Jurkat, Clone E6-1 (cell line): Measurements from ENCODE around the gene NRSN2. TPM values are rescaled to one million over a fixed set of nuclear protein-coding genes. Genes with fewer than 3 reads are reported as not detected.

ENCODE experiments used
- DNase-seq: peaks from one replicate; pipeline ENCODE4 v3.0.0-alpha.2; 2011; ENCODE audit warnings: low read depth, low spot score
- H3K4me3 ChIP-seq: 2 replicates; pipeline ENCODE4 v1.5.1; 2011; ENCODE audit warnings: mild to moderate bottlenecking, low read length, control low read depth, moderate library complexity
- polyA plus RNA-seq: library from polyadenylated mRNA; unstranded; fragments of >200 nt; gene quantifications from one replicate; pipeline ENCODE4 v1.2.1, GENCODE V29; 2012; ENCODE audit warnings: missing spikeins; ENCODE audit not compliant: insufficient read length, insufficient read depth

NRSN2 gene, protein sequence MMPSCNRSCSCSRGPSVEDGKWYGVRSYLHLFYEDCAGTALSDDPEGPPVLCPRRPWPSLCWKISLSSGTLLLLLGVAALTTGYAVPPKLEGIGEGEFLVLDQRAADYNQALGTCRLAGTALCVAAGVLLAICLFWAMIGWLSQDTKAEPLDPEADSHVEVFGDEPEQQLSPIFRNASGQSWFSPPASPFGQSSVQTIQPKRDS
- polyA plus RNA-seq: not detected

DNA sequence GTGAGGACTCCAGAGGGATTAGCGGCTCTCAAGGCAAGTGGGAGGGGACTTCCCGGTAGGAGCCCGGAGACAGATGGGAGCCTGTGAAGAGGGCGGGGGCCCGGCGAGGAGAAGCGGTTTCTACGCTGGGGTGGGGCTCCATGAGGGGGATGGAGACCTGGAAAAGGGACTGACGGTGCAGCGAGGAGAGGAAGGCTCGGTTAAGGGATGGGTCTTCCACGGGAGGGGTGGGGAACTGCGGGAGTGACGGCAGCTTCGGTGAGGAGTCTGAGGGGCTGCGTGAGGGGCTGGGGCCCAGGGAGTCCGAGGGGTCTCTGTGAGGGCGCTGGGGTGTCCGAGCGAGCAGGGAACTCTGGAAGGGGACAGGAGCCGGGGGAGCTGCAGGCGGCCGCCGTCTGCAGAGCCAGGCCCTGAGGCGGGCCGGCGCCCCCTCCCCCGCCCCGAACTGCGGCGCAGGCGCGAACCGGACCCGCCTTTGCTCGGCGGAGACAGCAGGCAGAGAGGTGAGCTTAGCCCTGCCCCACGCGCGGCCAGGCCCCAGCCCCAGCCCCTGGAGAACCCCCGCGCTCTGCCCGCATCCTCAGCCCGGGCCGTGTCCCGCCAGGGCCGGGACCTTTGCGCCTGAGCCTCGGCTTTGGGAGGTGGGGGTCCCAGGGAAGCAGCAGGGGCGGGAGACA lies at the start of gene NRSN2:
TSS of gene NRSN2 (plus strand) at position 472 of the 677 bp plus-strand sequence. CDS start 2,533 bp downstream, outside the sequence.
- peak within 1 kb of the TSS; percentile 68 for H3K4me3 ChIP-seq
- no peak for DNase-seq

DNA sequence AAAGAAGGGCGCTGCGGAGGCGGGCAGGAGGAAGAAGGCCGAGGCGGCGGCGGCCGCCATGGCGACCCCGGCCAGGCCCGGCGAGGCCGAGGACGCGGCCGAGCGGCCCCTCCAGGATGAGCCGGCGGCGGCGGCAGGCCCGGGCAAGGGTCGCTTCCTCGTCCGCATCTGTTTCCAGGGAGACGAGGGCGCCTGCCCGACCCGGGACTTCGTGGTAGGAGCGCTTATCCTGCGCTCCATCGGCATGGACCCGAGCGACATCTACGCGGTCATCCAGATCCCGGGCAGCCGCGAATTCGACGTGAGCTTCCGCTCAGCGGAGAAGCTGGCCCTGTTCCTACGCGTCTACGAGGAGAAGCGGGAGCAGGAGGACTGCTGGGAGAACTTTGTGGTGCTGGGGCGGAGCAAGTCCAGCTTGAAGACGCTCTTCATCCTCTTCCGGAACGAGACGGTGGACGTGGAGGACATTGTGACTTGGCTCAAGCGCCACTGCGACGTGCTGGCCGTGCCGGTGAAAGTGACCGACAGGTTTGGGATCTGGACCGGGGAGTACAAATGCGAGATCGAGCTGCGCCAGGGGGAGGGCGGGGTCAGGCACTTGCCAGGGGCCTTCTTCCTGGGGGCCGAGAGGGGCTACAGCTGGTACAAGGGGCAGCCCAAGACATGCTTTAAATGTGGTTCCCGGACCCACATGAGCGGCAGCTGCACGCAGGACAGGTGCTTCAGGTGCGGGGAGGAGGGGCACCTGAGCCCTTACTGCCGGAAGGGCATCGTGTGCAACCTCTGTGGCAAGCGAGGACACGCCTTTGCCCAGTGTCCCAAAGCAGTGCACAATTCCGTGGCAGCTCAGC lies 48.8 kb upstream of the NRSN2 start:
- peak overlapping the region; percentile 95 for H3K4me3 ChIP-seq
- DNase-seq: no peak

DNA sequence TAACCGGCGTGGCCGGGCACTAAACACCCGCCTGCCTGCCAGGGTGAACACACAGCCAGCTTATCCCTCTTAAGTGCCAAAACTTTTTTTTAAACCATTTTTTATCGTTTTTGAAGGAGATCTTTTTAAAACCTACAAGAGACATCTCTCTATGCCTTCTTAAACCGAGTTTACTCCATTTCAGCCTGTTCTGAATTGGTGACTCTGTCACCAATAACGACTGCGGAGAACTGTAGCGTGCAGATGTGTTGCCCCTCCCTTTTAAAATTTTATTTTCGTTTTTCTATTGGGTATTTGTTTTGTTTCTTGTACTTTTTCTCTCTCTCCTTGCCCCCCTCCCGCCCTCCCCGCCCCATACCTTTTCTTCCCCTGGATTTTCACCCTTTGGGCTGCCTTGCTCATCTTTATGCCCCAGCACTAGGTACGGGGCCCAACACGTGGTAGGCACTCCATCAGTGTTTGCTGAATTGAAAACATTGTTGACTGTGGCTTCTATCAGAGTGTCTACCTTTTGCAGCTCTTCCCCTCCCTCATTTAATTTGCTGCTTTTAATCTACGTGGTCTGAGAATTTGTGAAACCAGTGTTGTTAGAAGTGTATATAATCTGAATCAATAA lies 48.0 kb upstream of the NRSN2 start:
- no peak for DNase-seq
- peak overlapping the region; percentile 95 for H3K4me3 ChIP-seq

DNA sequence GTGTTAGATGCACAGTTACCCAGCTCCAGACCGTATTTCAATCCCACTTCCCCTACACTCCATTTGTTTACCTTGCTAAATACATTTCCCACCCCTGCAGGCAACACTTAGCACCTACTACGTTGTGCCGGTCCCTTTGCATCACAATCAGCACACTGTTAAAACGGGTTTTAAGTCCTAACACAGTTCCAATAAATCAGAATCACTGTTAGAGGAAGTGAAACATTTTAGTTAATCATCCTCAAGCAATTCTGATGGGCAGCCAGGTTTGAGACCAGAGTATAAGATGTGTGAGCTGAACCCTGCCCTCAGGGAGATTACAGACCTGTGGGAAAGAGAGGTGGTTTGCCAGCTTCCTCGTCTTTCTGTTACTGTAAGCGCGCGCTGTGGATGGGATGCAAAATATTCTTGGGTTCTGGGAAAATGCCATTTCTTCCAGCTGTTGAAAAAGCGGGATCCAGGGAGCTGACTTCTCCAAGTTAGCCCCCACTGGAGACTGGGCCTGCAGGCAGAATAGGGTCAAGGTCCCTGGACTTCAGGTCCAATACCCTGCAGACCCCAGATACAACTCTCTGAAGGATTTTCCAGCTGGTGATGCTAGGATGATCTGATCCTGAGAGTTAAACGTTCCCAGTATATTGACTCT lies 46.4 kb upstream of the NRSN2 start:
- H3K4me3 ChIP-seq: no peak overlapping the region
- DNase-seq: no peak

DNA sequence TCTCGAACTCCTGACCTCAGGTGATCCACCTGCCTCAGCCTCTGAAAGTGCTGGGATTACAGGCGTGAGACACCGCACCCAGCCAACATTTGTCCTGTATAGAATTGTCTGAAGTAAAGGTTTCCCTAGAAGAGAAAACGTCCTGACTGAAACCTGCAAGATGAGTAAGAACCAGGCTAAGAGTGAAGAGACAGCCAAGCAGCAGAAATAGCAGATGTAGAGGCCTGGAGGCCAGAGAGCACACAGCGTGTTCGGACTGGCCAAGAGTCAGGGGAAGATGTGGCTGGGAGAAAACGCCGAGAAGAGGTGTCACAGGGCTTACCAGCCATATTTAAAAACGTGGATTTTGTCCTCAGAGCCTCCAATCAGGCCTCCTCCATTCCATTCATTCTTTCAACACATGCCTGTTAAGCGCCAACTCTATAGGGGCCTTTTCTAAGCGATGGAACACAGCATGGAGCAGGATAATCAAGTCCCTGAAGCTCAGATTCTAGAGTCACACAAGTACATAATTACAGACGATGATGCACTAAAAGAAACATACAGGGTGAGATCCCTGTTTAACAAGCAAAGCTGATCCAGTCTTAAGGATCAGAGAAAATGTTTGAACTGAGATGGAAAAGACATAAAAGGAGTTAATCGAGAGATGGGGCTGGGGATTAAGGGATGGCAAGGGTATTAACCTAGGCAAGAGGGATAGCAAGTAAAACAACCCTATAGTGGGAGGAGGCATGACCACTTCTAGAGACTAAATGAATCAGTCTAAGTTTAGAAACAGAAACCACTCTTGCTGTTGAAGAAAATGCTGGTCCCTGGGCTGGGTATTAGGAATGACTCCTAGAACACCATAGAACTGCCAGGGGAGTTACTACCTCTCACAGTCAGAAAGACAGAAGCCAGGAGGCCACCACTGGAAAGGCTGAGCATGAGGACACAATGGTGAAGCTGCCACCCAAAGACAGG lies 44.7 kb upstream of the NRSN2 start:
- DNase-seq: no peak
- no peak overlapping the region for H3K4me3 ChIP-seq

DNA sequence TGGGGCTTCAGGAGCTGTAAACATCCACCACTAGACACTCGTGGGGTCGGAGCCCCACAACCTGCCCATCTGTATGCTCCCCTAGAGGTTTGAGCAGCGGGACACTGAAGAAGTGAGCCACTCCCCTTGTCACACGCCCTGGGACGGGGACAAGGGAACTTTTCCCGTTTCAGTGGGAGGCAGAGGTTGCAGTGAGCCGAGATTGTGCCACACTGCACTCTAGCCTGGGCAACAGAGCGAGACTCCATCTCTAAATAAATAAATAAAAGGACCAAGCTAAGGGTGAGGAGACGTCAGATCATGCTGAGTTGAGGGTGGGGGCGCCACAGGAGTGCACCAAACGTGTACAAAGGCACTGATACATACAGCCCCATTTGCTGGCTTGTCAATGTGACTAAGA lies 41.2 kb upstream of the NRSN2 start:
- DNase-seq: no peak
- no peak overlapping the region for H3K4me3 ChIP-seq

DNA sequence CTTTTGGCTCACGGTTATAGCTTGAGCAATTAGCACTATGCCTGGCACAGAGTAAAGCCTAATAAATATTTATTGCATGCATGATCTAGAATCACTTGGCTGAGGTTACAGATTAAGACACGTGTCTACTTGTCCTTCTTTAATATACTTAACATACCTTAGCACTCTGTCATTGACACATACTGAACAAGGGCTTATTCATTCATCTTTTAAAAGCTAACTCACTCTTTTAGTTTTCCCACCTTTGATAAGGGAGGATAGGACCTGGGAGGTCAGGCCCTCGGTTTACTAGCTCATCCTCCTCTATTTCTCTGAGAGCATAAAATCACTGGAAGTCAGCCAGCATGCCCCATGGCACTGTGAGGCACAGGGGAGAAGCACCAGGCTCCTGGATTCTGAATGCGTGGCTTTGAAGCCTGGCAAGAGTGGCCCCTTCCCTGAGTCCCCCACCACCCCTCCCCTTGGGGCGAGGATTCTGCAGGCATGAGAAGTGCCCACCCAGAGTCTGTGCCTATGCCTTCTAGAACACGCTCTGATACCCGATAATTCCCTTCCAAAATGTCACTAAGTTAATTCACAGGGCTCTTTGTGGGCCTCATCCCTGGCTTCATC lies 38.4 kb upstream of the NRSN2 start:
- no peak overlapping the region for H3K4me3 ChIP-seq
- no peak for DNase-seq

DNA sequence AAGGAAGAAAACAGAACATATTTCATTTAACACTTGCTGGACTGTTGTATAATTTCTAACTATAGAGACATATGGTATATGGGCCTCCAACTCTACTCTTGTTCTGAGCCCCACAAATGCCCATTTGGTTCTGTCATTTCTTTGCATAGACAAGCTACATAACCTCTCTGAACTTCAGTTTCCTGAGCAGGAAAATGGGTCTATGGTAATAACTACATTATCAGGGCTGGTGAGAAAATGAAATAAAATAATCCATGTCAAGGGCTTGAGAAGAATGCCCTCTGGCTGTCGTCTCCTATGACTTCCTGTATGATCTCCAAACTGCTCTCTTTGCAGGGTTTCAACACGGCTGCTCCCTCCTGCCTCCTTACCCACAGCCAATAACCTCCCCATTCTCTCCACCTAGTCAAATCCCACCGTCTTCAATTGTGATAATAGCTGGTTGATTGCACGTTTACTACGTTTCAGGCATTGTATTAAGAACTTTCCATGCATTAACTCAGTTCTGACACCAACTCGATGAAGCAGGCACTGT lies 37.5 kb upstream of the NRSN2 start:
- DNase-seq: no peak
- no peak overlapping the region for H3K4me3 ChIP-seq

DNA sequence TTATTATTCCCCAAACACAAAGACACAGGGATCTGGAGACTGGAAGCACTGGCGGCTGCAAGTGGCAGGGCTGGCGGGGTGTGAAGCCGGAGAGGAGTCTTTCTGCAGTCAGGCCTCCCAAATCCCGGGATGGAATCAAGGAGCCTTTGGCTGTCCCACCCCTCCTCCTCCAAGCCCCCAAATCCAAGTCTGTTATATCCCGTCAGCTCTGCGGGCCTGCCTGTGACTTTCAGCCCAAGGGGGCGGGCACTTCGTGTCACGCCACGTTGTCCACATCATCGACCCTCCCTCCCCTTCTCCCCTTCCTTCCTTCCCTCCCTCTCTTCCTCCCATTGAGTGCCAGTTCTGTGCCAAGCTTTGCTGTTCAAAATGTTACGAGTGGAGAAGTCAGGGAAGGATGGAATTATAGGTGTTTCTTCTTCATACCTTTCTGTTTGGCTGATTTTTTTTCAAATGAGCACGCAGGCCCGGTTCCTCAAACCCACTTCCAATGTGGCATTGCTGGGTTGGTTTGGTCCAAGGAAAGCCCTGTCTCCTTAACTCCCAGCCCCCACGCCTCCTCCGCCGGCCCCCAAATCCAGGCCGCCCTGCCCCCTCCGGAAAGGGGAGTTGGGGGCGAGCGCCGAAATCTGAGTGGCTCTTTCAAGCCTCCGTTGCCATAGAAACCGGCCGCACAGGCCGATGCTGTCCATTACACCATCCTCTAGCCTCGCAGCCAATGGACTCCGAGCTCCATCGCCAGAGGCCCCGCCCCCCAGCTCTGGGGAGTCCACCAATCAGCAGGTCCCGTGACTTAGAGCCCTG lies 36.9 kb upstream of the NRSN2 start:
- H3K4me3 ChIP-seq: no peak overlapping the region
- no peak for DNase-seq

DNA sequence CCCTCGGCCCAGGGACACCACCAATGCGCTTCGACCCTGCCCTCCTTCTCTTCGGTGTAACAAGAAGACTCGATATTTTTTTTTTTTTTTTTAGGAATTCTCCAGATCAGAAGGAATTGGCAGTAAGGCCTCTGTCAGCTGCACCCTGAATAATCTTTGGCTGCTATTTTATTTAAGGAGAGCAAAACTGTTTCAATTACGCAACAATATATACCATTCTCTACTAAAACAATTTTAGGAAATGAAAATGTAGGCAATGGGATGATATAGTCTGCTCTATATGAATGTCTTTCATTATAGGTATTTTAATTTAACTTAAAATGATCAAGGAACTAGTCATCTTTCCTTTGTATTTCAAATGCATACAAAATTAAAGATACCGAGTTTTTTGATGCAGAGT lies 36.3 kb upstream of the NRSN2 start:
- H3K4me3 ChIP-seq: no peak overlapping the region
- no peak for DNase-seq

DNA sequence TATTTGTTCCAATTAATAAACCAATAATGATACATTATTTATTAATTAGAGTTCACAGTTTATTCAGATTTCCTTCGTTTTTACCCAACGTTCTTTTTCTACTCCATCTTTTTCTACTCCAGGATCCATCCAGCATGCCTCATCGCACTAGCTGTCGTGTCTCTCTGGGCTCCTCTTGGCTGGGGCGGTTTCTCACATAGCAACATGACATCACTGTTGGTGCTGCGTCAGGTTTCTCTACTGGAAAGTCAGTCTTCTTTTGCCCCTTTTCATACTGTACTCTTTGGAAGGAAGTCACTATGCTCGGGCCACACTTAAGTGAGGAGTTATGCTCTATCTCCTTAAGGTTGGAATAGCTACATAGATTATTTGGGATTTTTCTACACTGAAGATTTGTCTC lies 35.3 kb upstream of the NRSN2 start:
- DNase-seq: no peak
- H3K4me3 ChIP-seq: no peak overlapping the region

DNA sequence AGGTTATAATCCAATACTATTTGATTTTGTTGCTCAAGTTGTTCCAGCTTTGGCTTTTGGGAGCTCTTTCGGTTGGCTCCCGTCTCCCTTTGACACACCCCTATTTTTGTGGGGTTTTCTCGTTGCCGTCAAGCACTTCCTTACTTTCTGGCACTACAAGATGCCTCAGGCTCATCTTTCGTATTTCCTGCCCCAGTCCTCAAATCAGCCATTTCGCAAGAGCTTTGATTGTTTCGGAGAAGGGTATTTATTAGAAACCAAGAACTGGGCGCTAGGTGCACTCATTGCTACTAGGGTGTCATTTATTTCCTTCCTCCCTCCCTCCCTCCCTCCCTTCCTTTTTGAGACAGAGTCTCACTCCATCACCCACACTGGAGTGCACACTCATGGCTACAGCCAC lies 34.8 kb upstream of the NRSN2 start:
- no peak for DNase-seq
- H3K4me3 ChIP-seq: no peak overlapping the region

DNA sequence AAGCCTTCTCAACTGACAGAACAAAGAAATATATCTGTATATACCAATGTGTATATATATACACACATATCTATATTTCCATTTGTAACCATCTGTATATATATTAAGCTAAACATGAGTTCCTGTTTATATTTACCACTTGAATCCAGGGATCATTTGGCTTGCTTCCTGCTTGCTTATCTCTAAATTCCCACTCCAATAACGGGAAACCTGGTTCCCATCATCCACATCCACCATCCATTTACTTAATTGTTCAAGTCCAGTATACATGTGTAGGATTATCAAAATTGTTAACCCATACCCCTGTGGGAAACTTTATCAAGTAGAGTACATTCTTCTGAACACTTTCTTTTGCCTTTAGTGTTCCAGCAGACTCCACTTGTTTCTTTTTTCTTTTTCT lies 34.0 kb upstream of the NRSN2 start:
- no peak for DNase-seq
- no peak overlapping the region for H3K4me3 ChIP-seq

DNA sequence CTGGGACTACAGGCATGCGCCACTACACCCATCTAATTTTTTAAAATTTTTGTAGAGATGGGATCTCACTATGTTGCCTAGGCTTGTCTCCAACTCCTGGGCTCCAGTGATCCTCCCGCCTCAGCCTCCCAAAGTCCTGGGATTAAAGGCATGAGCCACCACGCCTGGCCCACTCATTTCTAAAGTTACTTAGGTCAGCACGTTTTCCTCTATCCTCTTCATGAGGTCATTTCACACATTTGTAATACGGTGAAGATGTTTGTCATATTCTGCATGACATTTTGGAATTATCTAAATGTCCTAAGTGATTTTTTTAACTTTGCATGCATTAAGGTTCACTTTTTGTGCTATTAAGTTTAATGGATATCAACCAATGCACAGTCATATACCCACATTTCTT lies 33.5 kb upstream of the NRSN2 start:
- no peak overlapping the region for H3K4me3 ChIP-seq
- no peak for DNase-seq

DNA sequence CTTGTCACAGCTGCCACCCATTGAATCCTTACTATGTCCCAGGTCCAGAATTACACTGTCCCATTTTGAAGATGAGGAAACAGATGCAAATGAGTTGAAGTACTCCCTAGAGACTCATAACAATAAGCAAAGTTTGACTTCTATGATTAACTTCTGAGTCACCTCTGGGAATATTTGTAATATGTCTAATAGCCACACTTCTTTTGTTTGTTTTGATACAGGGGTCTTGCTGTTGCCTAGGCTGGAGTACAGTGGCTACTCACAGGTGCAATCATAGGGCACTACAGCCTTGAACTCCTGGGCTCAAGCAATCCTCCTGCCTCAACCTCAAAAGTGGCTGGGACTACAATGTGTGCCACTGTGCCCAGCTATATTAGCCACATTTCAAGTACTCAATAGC lies 33.0 kb upstream of the NRSN2 start:
- H3K4me3 ChIP-seq: no peak overlapping the region
- DNase-seq: no peak

DNA sequence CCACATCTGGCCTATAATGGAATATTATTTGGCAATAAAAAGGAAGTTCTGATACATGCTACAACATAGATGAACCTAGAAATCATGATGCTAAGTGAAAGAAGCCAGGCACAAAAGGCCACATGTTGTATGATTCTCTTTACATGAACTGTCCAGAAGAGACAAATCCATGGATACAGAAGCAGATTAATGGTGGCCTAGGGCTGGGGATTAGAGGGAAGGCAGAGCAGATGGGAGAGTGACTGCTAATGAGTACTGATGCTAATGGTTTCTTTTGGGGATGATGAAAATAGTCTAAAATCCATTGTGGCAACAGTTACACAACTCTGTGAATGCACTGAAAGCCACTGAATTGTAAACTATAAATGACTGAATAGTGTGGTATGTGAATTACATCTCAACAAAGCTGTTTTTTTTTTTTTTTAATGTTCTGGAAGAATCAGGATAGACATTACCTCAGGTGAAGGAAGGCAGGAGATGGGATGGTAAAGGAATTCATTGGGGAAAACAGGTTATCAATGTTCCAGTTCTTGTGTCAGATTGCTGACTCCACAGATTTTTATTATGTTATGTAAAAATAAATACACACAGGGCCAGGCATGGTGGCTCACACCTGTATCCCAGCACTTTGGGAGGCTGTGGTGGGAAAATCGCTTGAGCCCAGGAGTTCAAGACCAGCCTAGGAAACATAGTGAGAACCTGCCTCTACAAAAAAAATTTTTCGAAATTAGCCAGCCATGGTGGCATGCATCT lies 30.4 kb upstream of the NRSN2 start:
- no peak for DNase-seq
- H3K4me3 ChIP-seq: no peak overlapping the region
